HK-2 (cell line): ENCODE results near the gene LNX1.

ENCODE experiments used
- DNase-seq: peaks from one replicate; pipeline ENCODE4 v3.0.0-alpha.2; 2018; ENCODE audit not compliant: unreplicated experiment

Gene LNX1

DNA sequence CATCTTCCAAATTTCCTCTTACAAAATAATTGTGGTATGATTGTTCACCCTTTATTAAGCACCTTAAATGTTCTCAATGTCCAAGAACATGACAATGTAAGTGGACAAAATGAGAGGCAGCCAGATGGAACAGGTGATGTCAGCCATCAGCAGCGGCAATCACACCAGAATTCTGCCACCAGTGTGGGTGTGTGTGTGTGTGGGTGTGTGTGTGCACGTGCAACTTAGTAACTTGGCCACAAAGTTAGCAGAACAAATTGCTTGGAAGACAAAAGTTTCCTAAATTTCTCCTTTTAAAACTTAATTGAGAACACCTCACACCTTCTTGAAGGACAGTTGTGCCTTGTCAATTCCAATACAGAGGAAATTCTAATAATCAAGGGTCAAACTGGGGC lies 18.7 kb downstream of the LNX1 start:
- no peak for DNase-seq

DNA sequence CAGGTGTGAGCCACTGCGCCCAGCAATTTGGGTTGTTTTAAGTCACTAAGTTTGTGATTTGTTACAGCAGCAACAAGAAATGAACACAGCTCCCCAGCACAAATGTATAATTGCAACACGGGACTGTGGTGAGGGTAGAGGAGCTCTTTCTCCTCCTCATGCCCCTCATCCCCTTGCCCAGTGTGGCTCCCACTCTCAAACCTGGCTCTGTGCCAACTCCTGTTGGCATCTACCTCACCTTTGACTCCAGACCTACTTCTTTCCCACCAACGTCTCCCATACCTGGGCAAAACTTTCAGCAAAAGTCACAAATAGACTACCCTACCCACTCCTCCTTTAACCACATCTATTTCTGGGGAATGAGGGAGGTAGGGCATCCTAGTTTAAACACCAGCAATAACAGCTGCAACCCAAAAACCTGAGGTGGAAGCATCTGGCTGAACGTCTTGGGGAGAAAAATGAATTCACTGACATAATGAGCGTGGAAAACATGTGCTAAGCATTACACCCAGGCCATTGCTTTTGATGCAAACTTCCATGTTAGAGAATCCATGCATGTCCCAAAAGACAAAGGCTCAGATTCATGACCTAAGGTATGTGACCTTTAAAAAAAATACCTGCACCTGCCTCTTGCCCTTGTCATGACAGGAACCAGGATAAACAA lies 19.2 kb downstream of the LNX1 start:
- no peak for DNase-seq

DNA sequence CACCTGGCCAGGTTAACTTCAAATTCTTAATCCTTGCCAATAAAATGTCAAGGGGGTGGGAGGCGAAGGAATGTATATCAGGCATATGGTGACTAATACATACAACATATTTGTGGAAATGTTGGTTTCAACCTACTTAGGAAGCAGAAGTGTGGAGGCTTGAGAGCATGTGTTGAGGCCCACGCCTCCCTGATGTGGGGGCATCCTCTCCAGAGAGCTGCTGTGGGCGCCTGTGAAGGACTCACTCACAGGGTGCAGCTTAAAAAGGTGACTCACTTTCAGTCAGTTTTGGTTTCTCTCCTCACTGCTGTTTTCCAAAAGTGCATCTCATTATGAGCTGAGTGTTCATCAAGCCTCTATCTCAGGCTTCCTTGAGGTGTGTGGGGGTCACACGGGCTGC lies 27.5 kb downstream of the LNX1 start:
- no peak for DNase-seq

DNA sequence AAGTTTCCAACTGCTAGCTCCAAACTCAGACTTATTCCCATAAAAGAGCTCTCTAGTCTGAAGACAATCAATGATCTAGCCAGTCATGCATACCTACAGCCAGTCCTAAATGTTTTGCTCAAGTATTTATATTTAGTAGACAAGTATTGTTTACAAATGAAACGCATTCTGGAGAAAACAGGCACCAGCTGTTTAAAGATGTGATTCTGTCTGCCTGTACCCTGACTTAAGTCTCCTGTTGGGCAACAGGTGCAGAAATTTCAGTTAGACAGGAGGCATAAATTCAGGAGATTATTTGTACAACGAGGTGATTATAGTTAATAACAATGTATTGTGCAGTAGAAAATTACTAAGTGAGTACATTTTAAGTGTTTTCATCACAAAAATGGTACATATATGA lies 28.9 kb downstream of the LNX1 start:
- no peak for DNase-seq

DNA sequence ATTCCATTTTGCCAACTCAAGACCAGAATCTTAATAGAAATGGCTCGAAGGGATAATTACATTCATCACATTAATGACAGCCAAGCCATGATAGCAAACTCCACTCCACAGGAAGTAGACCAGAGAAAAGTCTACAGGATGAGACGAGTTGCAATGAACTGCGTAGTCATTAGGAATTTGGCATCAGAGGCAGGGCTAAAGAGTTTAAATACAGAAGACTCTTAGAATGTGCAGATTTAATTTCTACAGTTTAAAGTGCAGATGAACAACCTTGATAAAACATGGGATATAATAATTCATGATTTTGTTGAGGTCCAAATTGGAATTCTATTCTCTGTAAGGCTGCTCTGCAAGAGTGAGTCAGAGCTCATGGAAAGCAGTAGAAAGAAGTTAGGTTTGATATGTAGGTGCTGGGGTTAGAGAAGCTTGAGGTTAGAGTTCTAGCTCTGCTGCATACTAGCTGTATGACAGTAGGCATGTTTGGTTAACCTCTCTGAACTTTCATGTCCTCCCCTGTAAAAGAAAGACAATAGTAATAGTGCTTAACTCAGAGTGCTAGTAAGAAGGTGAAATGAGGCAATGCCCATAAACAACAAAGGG lies 32.2 kb downstream of the LNX1 start:
- no peak for DNase-seq

DNA sequence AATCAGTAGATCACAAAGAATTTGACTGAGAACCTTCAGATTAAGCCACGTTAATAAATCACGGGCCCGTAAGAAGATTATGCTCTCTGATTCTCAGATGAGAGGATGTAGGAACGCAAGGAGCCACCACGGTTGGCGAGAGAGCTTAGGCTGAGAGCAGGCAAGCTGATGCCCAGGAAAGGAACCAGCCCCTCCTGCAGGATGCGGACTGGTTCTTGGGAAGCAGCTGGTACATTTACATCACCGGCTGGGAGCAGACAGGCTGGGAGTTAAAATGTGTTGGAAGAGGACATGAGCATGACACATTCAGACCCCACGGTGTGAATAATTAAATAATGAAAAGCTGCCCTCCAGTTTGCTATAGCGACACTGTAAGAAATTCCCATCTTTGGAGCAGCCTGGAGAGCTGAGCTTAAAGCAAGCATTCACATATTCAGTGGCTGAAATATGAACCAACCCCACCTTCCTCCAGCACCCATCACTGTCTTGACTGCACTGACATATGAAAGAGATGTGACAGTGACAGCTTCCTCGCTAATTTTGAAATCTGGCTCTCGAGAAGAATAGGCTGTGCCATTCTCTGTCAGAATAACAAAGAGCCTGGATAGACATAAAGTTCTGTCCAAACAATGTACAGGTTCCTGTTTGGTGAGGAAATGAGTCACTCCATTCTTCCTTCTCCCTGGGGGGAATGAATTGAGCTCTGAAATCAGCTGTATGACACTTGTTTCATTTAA lies 33.1 kb downstream of the LNX1 start:
- DNase-seq = no peak

DNA sequence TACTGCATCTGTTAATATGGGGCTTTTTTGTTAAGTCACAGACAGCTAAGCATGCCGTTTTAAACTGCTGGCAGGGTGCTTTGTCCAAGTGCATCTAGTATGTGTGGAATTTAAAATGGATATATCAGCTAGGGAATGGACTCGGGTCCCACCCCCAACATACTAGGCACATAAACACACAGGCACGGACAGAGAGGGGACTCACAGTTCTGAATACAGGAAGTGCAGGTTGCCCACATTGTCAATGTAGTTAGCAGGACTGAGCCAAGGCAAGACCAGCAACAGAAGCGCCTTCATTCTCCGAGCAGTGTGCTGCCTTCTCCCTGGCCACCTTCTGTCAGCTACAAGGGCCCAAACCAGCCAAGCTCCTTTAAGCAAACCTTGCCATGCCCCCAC lies 33.6 kb downstream of the LNX1 start:
- DNase-seq = no peak

DNA sequence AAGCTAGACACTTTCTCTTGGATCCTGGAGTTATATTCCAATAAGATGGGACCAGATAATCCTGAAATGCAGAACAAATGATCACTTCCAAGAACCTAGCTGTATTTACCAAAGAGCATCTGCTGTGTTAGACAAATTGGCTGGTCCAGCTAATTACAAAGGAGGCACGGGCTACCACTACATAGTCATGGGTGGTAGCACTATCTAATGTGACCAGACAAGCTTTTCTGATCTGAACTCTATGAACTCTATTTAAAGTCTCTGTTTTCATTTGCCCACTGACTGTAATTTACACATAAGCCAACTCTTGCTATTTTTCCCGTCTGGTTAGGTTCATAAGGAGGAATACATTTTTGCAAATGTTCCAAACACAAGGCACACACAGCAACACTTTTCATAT lies 34.6 kb downstream of the LNX1 start:
- DNase-seq = no peak

DNA sequence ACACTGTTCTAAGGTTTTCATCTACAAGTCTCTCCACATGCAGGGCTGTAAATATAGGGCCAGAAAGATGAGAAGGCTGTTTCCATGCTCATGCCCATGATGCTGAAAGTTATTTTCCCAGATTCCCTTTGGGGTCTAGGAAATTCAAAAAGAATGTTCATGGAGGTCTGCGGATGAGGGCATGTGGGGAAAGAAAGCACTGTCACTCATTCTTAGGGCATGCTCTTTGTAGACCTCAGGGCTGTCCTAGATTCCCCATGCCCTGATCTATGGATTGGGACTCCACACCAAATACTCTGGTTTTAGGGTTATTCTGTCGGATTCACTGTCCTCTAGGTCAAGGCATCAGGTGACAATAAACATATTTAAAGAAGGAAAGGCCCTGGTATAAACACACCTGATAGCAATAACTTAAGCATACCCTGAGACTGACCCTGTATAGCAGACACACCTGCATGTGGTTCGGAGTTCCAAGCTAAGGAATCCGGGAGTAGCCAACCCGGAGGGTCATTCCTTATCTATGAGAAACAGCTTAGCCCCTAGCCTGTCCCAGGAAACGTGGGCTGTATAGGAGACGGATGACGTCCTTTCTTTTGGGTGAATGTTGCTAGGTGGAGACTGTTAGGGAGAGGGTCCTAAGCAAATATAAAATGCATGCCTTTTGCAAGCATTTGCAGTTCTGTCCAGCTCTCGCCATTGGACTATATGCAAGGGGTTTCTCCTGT lies 37.6 kb downstream of the LNX1 start:
- no peak for DNase-seq

DNA sequence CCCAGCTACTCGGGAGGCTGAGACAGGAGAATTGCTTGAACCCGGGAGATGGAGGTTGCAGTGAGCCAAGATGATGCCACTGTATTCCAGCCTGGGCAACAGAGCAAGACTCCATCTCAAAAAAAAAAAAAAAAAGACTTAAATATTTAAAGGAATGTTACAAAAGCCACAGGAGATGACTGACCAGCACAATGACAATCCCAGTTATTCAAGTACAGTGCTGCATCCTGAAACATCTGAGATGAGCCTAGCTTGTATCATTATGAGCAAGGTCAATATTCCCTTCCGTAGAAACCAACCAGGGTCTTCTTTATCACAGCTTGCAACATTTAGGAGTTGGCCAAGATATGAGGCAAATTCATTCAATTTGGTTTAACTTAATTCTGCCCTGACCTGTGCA lies 38.6 kb downstream of the LNX1 start:
- no peak for DNase-seq

DNA sequence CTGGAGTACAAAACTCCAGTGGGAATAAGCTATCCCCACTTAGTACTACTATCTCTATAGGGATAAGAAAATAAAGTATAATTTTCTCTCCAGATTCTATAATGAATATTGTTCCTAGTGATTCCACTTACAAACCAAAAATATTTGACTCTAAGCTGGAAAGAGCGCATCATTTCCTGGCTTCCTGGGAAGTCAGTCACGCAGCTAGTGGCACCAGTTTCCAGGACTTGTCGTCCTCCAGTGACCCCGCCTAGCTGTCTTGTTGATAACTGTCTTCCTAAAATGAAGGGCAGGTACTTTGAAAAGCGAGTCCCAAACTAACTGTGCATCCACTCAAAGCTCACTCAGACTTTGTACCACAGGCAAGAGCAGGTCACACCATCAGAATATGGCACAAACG lies 39.3 kb downstream of the LNX1 start:
- DNase-seq = no peak

DNA sequence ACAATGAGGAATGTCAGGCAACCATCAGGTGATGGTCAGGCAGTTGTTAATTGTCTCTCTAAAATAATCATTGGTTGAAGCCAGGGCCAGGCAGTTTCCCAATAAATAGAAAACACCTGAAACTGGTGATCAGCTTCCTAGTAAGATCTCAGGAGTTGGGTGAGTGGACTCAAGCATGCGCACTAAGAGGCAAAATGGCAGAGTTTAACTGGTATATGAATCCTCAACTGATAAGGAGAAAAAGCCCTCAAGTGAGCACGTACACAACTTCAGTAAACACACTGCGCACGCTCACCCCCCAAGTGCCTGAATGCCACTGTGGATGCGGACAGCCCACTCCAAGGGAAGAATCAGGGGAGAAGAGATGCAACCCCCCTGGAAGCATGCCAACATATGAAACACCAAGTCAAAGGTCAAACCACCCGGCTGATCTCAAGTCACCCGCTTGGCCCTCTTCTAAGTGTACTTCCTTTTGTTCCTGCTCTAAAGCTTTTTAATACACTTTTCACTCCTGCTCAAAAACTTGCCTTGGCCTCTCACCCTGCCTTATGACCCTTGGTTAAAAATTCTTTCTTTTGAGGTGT lies 39.9 kb downstream of the LNX1 start:
- no peak for DNase-seq

DNA sequence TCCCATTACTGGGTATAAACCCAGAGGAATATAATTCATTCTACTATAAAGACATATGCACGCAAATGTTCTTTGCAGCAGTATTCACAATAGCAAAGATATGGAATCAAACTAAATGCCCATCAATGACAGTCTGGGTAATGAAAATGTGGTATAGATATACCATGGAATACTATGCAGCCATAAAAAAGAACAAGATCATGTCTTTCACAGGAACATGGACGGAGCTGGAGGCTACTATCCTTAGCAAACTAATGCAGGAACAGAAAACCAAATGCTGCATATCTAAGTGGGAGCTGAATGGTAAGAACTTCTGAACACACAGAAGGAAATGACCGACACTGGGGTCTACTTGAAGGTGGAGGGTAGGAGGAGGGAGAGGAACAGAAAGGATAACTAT lies 42.6 kb downstream of the LNX1 start:
- no peak for DNase-seq

DNA sequence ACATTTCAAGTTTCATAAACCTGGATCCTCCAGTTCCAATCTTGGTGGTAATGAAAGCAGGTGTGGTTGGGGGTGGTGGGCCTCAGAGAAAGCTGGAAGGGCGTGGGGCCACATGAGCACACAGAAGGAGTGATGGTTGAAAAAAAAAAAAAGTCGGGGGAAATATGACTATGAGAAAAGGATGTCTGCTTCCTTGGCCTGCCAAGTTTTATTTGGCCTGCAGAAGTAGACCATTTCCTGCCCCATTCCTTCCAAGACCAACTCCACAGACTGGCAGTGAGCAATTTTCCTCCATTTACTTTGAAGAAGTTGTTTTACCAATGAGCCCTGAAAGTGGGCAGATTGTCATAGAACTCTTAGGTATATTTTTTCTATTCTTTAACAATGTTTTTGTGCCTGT lies 43.3 kb downstream of the LNX1 start:
- DNase-seq = no peak

DNA sequence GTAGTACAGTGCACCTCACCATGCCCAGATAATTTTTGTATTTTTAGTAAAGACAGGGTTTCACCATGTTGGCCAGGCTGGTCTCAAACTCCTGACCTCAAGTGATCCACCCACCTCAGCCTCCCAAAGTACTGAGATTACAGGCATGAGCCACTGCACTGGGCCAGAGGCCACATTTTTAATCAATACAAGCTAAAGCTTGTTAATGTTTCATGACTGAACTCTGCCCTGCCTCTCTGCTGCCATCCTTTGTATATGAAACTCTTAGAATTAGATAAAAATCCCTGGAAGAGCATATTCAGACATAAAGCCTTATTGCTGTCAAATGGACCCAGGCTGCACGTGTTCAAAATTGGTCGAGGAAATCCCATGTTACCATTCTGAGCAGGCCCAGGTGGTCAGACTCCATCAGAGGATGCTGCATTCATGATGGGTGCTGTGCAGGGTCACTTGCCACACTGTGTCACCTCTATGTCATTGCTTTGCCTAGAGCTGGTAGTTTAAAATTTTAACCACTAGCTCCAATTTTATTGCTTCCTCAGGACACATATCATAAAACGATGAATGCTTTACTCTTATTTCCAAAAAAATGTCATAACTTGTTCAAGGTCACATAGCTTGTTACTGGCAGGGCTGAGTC lies 45.2 kb downstream of the LNX1 start:
- DNase-seq = no peak

DNA sequence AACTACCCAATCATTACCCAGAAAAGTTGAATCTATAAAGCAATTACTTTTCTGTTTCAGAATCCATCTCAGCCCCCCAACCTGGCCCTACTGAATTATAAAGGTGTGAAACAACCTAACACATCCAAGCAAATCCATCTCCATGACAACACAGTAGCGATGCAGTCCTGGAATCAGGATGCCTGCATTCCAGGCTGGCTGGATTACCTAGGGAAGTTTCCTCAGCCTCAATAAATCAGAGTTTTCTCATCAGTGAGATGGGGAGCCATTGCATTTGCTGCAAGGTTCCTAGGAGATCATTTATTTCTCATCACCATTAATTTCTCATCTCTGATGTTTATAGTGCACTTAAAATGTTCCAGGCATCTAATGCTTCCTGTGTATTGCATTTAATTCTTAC lies 46.0 kb downstream of the LNX1 start:
- DNase-seq = no peak

DNA sequence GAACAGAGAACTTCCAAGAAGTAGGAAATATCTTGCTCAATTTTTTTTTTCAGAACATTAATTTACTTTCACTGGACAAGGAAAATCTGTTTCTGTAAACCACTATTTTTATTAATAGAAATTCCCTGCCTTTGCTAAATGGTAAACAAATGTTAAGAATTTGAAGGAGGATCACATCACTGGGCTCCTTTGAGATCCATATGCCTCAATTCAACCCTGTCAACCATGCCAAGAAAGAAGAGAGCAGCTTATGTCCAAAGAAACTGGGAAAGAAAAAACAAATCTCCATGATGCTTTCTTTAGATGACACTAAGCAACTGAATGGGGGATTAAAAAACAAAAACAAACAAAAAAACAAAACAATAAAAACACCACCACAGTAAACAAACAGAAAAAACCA lies 47.7 kb downstream of the LNX1 start:
- DNase-seq = no peak

DNA sequence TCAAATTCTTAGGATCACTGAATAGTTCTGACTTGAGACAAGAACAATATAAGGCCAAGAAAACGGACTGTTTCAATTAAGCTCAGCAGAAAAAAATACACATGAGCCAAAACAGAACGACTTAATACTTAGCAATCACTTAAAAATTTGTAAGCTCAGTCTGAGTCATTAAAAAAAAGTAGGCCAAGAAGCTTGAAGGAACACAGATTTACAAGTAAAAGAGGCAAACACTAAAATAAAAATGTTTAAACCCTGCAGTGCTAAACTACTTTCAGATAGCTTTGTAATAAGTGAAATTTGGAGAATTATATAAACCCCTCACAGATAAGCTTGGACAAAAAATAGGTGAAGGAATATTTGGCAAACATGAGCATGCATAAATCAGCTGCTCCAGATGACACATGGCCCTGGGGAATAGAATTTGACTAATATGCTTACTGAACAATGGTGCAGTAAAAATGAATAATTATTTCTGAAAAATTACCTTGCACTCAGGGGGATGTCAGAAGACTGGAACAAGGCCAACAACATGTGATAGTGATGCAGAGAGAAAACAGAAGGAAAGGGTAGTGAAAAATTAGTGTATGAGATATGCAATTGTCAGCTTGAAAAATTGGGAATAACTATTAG lies 49.6 kb downstream of the LNX1 start:
- no peak for DNase-seq

DNA sequence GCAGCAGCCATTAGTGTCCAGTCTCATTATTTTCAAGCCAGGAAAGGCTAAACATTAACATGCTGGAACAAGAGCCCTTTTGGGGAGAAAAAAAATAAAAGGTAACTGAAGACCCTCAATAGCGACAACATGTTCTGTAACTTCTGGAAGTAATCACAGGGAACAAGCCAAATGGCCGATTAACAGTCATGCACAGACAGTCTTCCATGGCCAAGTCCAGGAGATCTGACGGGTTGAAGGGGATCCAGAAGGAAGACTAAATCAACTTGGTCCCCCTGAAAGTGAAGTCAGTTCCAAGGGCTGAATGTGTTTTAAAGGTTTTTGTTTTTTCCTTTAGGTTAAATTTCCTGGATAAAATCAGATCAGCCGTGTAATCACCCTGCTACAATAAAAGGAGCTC lies 52.5 kb downstream of the LNX1 start:
- DNase-seq = no peak

DNA sequence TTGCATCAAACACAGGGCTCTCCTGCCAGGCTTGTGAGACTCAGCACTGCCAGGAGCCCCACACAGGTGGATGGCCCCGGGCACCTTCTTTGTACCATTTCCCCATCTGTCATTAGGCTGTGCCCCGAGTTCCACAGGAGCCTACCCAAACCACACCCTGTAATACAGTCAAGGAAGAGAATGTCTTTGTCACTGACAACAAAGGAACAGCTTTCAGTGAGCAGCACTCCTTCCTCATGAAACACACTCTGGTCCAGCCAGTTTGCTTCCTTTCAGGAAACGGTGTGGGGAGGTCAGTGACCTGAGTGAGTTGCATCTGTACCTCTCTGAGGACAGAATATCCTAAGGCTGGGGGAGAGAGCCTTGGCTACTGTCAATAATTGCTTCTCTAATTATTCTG lies 53.7 kb downstream of the LNX1 start:
- no peak for DNase-seq

DNA sequence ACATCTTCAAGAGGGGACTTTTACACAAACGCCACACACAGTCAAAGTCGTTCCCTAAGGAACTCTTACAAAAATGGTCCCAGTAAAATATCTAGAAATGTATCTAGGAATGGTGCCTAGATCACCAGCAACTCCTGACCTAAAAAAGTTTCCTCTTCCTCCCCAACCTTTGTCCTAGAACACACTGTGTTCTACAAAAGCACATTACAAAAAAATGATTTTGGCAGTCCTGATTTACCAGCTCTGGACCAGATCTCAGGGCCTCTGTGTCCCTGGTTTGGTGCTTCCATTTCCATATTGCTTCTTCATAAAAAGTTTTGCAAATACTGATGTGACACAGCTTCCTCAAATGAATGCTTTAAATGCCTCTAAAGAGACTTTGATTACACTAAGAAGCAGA lies 55.0 kb downstream of the LNX1 start:
- DNase-seq = no peak

DNA sequence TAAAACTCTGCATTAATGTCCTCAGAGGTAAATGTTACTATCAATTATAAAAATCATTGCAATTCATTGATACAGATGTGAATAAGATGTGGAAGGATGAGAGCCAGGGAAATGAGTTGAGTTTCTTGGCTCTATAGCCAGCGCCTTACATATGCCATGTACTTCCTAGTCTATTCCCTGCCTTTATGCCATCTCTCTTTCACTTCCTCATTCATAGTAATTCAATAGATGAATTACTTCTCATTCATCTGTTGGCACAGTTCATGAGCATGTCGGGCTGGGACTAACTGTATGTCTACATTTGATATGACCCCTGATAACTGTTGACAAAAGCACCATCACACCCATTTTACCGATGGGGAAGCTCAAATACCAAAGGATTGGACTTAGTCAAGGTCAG lies 55.7 kb downstream of the LNX1 start:
- DNase-seq = no peak
